CD4-positive, alpha-beta T cell (primary cell): ENCODE data around the gene LRRC42. TPM values are rescaled to one million over a fixed set of nuclear protein-coding genes. Genes with fewer than 3 reads are reported as not detected.
A peak's percentile ranks its signal among the peaks of the same experiment; 100 is the strongest.

Experiments
- ATAC-seq: fragments of 200-7000 bp; cut with Tn5 transposase; one replicate; pipeline ENCODE4 v1.10.0; 2022; ENCODE audit warnings: mild to moderate bottlenecking; ENCODE audit not compliant: poor library complexity
- CTCF ChIA-PET: fragments of 350-600 bp; sonication (Branson Sonifier 250); formaldehyde crosslinking; loops from one replicate; lab custom pipeline; 2021; ENCODE audit warnings: antibody characterized with exemption, inconsistent platforms; lab: Charles Lee
- POLR2A ChIA-PET: fragments of 350-600 bp; sonication (Branson Sonifier 250); formaldehyde crosslinking; loops from one replicate; lab custom pipeline; 2021; ENCODE audit warnings: antibody characterized with exemption, inconsistent platforms; lab: Charles Lee
- DNase-seq, 14 experiments: peaks; one replicate each; pipeline ENCODE4 v3.0.0-alpha.2; 2013 to 2020; ENCODE audit warnings: mixed read lengths in 2 of 14
- H3K27ac ChIP-seq, 2 donors: one replicate each; pipeline versions ENCODE4 v1.5.1 to v1.7.0; 2013; ENCODE audit warnings: low read length in 2 of 2, low read depth in 1 of 2, mild to moderate bottlenecking in 1 of 2
- H3K27me3 ChIP-seq, 2 experiments: 1 replicate in 1 of 2; 2 replicates in 1 of 2; pipeline versions ENCODE4 v1.6.1 to v1.7.0; 2013; ENCODE audit warnings: low read length in 2 of 2, control low read depth in 1 of 2, mild to moderate bottlenecking in 1 of 2, moderate library complexity in 1 of 2; ENCODE audit not compliant: insufficient read depth in 2 of 2, control insufficient read depth in 1 of 2
- H3K36me3 ChIP-seq: one replicate; pipeline ENCODE4 v1.6.1; 2013; ENCODE audit warnings: low read length, control low read depth; ENCODE audit not compliant: insufficient read depth
- H3K4me1 ChIP-seq: one replicate; pipeline ENCODE4 v1.6.1; 2013; ENCODE audit warnings: low read length, control low read depth; ENCODE audit not compliant: insufficient read depth
- H3K4me3 ChIP-seq: one replicate; pipeline ENCODE4 v1.5.1; 2013; ENCODE audit warnings: mild to moderate bottlenecking, low read length, moderate library complexity
- H3K9me3 ChIP-seq, 2 experiments: 1 replicate in 1 of 2; 2 replicates in 1 of 2; pipeline versions ENCODE4 v1.6.1 to v1.7.0; 2013; ENCODE audit warnings: low read length in 2 of 2, mild to moderate bottlenecking in 2 of 2, control low read depth in 1 of 2, moderate library complexity in 1 of 2; ENCODE audit not compliant: control insufficient read depth in 1 of 2, insufficient read depth in 1 of 2
- H3K27ac Mint-ChIP-seq: one replicate; pipeline ENCODE4 v1.8.0; 2020; ENCODE audit warnings: mixed read lengths
- H3K27me3 Mint-ChIP-seq: one replicate; pipeline ENCODE4 v1.8.0; 2021; ENCODE audit warnings: mixed read lengths
- H3K36me3 Mint-ChIP-seq: one replicate; pipeline ENCODE4 v1.8.0; 2021; ENCODE audit warnings: low read depth, mixed read lengths
- H3K4me1 Mint-ChIP-seq: one replicate; pipeline ENCODE4 v1.8.0; 2021; ENCODE audit warnings: low read depth, mixed read lengths
- H3K4me3 Mint-ChIP-seq: one replicate; pipeline ENCODE4 v1.8.0; 2020; ENCODE audit warnings: mild to moderate bottlenecking, mixed read lengths
- H3K9me3 Mint-ChIP-seq: one replicate; pipeline ENCODE4 v1.8.0; 2020; ENCODE audit warnings: mixed read lengths
- CTCF ChIP-seq: fragments of 200-600 bp; IDR thresholded peaks from one replicate; pipeline ENCODE4 v1.8.0; 2022; ENCODE audit warnings: antibody characterized with exemption, mild to moderate bottlenecking
- intact Hi-C, 2 experiments: fragments of 100-400 bp; cut with DNase I in 1 of 2; cut with micrococcal nuclease in 1 of 2; formaldehyde crosslinking; loops; one replicate each; pipeline versions ENCODE4 v1.15.1 to v1.9.0; 2023 to 2025; cut with DNase I, micrococcal nuclease
- total RNA-seq, 174 experiments: library from RNA in 2 of 174; stranded (reverse) in 2 of 174; gene quantifications; one replicate each; pipeline ENCODE4 v1.2.3 and lab custom pipeline; 2021 to 2026

LRRC42 gene
- total RNA-seq, 2 experiments from 2014 or later: 3.9 to 5.0 TPM

GRCh38 chr1:53943090-53943489 lies 3.1 kb upstream of the LRRC42 start:
- Mint-ChIP-seq H3K27me3 (no peaks in the 10 kb centered on the region), H3K4me1 (peaks cover 60% of the 10 kb centered on the region), H3K27ac (no peak overlapping the region), H3K4me3 (peak overlapping the region; percentile 83), H3K36me3 (peaks cover 22% of the 10 kb centered on the region), H3K9me3 (no peaks in the 10 kb centered on the region)
- H3K27me3 ChIP-seq: no peaks in the 10 kb centered on the region
- H3K36me3 ChIP-seq: peaks cover 14% of the 10 kb centered on the region
- ChIA-PET CTCF (no interaction called here), POLR2A (no interaction called here)
- TF ChIP-seq CTCF: no peak
- DNase-seq (no peak), ATAC-seq (no peak)
- H3K9me3 ChIP-seq: no peaks in the 10 kb centered on the region
- H3K27ac ChIP-seq: no peak overlapping the region
- H3K4me1 ChIP-seq: peaks cover 28% of the 10 kb centered on the region
- H3K4me3 ChIP-seq: no peak overlapping the region
- intact Hi-C loops: loop anchor here in 1 of 2 experiments (10.0 kb wide), 3 partner anchors 772 to 1888 kb away; partner anchors contain the start of genes BTF3L4, CC2D1B, TTC4 and TXNDC12

- H3K4me1 Mint-ChIP-seq: peaks cover 62% of the 10 kb centered on the region
- H3K27ac ChIP-seq: no peak overlapping the region
These were observed 2.6 kb upstream of the LRRC42 start for GRCh38 chr1:53943490-53944043.

More at GRCh38 chr1:53943490-53944043, 2.6 kb upstream of the LRRC42 start:
- no peak overlapping the region for H3K4me3 ChIP-seq
- DNase-seq: no peak
- CTCF ChIA-PET: interaction anchor here (0.6 to 2.6 kb wide), 2 partner anchors 16 to 93 kb away, joined by 3 to 19 read pairs; no protein-coding TSS in a partner anchor
- Mint-ChIP-seq H3K9me3 (no peaks in the 10 kb centered on the region), H3K27ac (peak overlapping the region; percentile 62), H3K27me3 (no peaks in the 10 kb centered on the region), H3K4me3 (peak overlapping the region; percentile 83), H3K36me3 (peaks cover 17% of the 10 kb centered on the region)
- ATAC-seq: no peak
- no peak for TF ChIP-seq CTCF
- peaks cover 9% of the 10 kb centered on the region for H3K36me3 ChIP-seq
- H3K9me3 ChIP-seq: no peaks in the 10 kb centered on the region
- no peaks in the 10 kb centered on the region for H3K27me3 ChIP-seq
- POLR2A ChIA-PET: no interaction called here
- intact Hi-C loops: loop anchor here (2.0 to 10.0 kb wide), 4 partner anchors 109 to 1889 kb away; partner anchors contain the start of genes BTF3L4 (in 1 of the 2), CC2D1B (in 1 of the 2), TCEANC2 (in 1 of the 2) and TMEM59 (in 1 of the 2)
- H3K4me1 ChIP-seq: peaks cover 28% of the 10 kb centered on the region
